ENCODE data around the gene PPP1R16B.

PPP1R16B gene

GRCh38 chr20:38889050-38889449, 83.6 kb downstream of the PPP1R16B start:
- DNase-seq (ENCODE audit: insufficient read length, low spot score) (no peak), FAIRE-seq (no peak)
- TF ChIP-seq POLR2A (IDR thresholded peaks at IDR 0.05; ENCODE audit: low read depth, low read length) (no peak), POU2F2 (IDR thresholded peaks at IDR 0.05; ENCODE audit: low read depth, low read length) (no peak), TAF1 (IDR thresholded peaks at IDR 0.05; ENCODE audit: low read depth, low read length) (no peak), PAX5 (IDR thresholded peaks at IDR 0.05; ENCODE audit: insufficient read depth, low read length, severe bottlenecking) (no peak), POLR2AphosphoS5 (IDR thresholded peaks at IDR 0.05; ENCODE audit: low read depth, low read length) (no peak), SPI1 (IDR thresholded peaks at IDR 0.05; ENCODE audit: low read depth, low read length) (no peak)

- DNase-seq (ENCODE audit: insufficient read length, low spot score), result no peak
- FAIRE-seq, result peak; percentile 54
- TF ChIP-seq POLR2A (IDR thresholded peaks at IDR 0.05; ENCODE audit: low read depth, low read length) (no peak), PAX5 (IDR thresholded peaks at IDR 0.05; ENCODE audit: insufficient read depth, low read length, severe bottlenecking) (no peak), POU2F2 (IDR thresholded peaks at IDR 0.05; ENCODE audit: low read depth, low read length) (no peak), POLR2AphosphoS5 (IDR thresholded peaks at IDR 0.05; ENCODE audit: low read depth, low read length) (no peak), TAF1 (IDR thresholded peaks at IDR 0.05; ENCODE audit: low read depth, low read length) (no peak), SPI1 (IDR thresholded peaks at IDR 0.05; ENCODE audit: low read depth, low read length) (no peak)
Observed at GRCh38 chr20:38889792-38890496, 84.4 kb downstream of the PPP1R16B start.

- TF ChIP-seq POLR2AphosphoS5 (IDR thresholded peaks at IDR 0.05; ENCODE audit: low read depth, low read length), result no peak
- TF ChIP-seq POU2F2 (IDR thresholded peaks at IDR 0.05; ENCODE audit: low read depth, low read length), result no peak
- TF ChIP-seq PAX5 (IDR thresholded peaks at IDR 0.05; ENCODE audit: insufficient read depth, low read length, severe bottlenecking), result no peak
- TF ChIP-seq TAF1 (IDR thresholded peaks at IDR 0.05; ENCODE audit: low read depth, low read length), result no peak
- no peak for TF ChIP-seq POLR2A (IDR thresholded peaks at IDR 0.05; ENCODE audit: low read depth, low read length)
- no peak for TF ChIP-seq SPI1 (IDR thresholded peaks at IDR 0.05; ENCODE audit: low read depth, low read length)
- FAIRE-seq, result no peak
- no peak for DNase-seq (ENCODE audit: insufficient read length, low spot score)
Observed at GRCh38 chr20:38890497-38890818, 85.0 kb downstream of the PPP1R16B start.

GRCh38 chr20:38892091-38892981, 86.8 kb downstream of the PPP1R16B start:
- peak; percentile 41 for DNase-seq (ENCODE audit: insufficient read length, low spot score)
- peak; percentile 98 for TF ChIP-seq SPI1 (IDR thresholded peaks at IDR 0.05; ENCODE audit: low read depth, low read length)
- TF ChIP-seq TAF1 (IDR thresholded peaks at IDR 0.05; ENCODE audit: low read depth, low read length), result 0 out of 2 replicates have a peak, but pooled peaks have one; percentile 17
- no peak for TF ChIP-seq POLR2AphosphoS5 (IDR thresholded peaks at IDR 0.05; ENCODE audit: low read depth, low read length)
- peak; percentile 52; the same call in 1 of the 2 replicates for TF ChIP-seq POU2F2 (IDR thresholded peaks at IDR 0.05; ENCODE audit: low read depth, low read length)
- peak; percentile 77 for FAIRE-seq

- TF ChIP-seq TAF1 (IDR thresholded peaks at IDR 0.05; ENCODE audit: low read depth, low read length) (no peak), SPI1 (IDR thresholded peaks at IDR 0.05; ENCODE audit: low read depth, low read length) (0 out of 2 replicates have a peak, but pooled peaks have one; percentile 57)
- FAIRE-seq (peak; percentile 77), DNase-seq (ENCODE audit: insufficient read length, low spot score) (no peak)
Observed at GRCh38 chr20:38893056-38893564, 87.6 kb downstream of the PPP1R16B start.

DNA sequence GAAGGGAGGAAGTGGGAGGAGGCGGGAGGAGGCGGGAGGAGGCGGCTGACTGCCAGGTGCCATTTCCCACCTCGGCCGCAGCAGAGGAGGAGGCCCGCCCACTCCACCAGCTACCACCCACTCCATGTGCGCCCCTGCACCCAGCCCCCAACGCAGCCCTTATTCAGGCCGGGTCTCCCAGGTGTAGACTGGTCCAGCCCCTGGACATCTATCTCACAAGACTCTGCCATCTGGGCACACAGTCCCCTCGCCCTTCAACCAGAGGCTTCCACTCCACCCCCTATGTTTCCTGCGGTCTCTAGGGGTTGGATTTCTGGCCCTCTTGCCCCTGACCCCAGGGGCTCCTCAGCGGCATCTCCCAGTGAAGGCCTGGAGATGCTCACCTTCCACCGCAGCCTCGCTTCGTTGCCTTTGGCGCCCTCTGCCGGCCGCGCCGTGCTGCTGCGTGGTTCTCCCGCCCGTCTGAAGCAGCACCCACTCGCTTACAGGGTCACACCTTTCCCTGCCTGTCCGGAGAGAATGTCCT, 88.1 kb downstream of the PPP1R16B start:
- DNase-seq (ENCODE audit: insufficient read length, low spot score) (peak; percentile 88), FAIRE-seq (peak; percentile 96)
- no peak for TF ChIP-seq POLR2A (IDR thresholded peaks at IDR 0.05; ENCODE audit: low read depth, low read length)
- no peak; the same call in 1 of the 2 replicates for TF ChIP-seq SPI1 (IDR thresholded peaks at IDR 0.05; ENCODE audit: low read depth, low read length)
- TF ChIP-seq POLR2AphosphoS5 (IDR thresholded peaks at IDR 0.05; ENCODE audit: low read depth, low read length), result no peak
- no peak for TF ChIP-seq TAF1 (IDR thresholded peaks at IDR 0.05; ENCODE audit: low read depth, low read length)
- TF ChIP-seq PAX5 (IDR thresholded peaks at IDR 0.05; ENCODE audit: insufficient read depth, low read length, severe bottlenecking), result peak; percentile 35
- 0 out of 2 replicates have a peak, but pooled peaks have one; percentile 68 for TF ChIP-seq POU2F2 (IDR thresholded peaks at IDR 0.05; ENCODE audit: low read depth, low read length)

- DNase-seq (ENCODE audit: insufficient read length, low spot score), result no peak
- TF ChIP-seq SPI1 (IDR thresholded peaks at IDR 0.05; ENCODE audit: low read depth, low read length) (no peak), PAX5 (IDR thresholded peaks at IDR 0.05; ENCODE audit: insufficient read depth, low read length, severe bottlenecking) (no peak), POLR2AphosphoS5 (IDR thresholded peaks at IDR 0.05; ENCODE audit: low read depth, low read length) (no peak), POLR2A (IDR thresholded peaks at IDR 0.05; ENCODE audit: low read depth, low read length) (no peak), TAF1 (IDR thresholded peaks at IDR 0.05; ENCODE audit: low read depth, low read length) (no peak), POU2F2 (IDR thresholded peaks at IDR 0.05; ENCODE audit: low read depth, low read length) (no peak)
- FAIRE-seq, result peak; percentile 38
Observed at GRCh38 chr20:38894091-38894847, 88.8 kb downstream of the PPP1R16B start.

DNA sequence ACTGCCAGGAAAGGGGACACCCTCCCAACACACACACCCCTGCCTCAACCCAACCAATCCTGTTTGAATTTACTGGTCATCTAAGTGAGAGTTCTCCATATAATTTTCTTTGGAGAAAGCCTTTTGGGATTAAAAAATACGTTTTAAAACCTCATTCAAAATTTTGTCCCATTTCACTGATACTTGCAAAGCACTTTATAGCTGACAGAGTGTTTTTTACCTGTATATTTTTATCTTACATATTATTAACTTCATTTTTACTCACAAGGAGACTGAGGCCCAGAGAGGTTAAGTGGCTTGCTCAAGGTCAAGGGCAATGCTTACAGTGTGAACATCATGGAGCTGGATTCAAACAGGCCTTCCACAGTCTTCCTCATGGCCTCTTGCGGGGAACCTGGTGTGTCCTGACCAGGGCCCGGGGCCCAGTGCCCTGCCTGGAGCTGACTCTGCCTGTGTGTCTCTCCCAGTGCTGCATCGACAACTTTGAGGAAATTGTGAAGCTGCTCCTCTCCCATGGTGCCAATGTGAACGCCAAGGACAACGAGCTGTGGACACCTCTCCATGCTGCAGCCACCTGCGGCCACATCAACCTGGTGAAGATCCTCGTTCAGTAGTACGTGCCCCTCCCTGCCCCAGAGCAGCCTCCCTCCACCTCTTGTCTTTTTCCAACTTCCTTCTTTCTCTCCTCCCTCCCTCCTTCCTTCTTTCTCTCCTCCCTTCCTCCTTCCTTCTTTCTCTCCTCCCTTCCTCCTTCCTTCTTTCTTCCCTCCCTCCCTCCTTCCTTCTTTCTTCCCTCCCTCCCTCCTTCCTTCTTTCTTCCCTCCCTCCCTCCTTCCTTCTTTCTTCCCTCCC, 89.8 kb downstream of the PPP1R16B start:
- FAIRE-seq (no peak), DNase-seq (ENCODE audit: insufficient read length, low spot score) (no peak)
- TF ChIP-seq POU2F2 (IDR thresholded peaks at IDR 0.05; ENCODE audit: low read depth, low read length) (no peak), PAX5 (IDR thresholded peaks at IDR 0.05; ENCODE audit: insufficient read depth, low read length, severe bottlenecking) (no peak), SPI1 (IDR thresholded peaks at IDR 0.05; ENCODE audit: low read depth, low read length) (no peak), POLR2A (IDR thresholded peaks at IDR 0.05; ENCODE audit: low read depth, low read length) (no peak), POLR2AphosphoS5 (IDR thresholded peaks at IDR 0.05; ENCODE audit: low read depth, low read length) (no peak), TAF1 (IDR thresholded peaks at IDR 0.05; ENCODE audit: low read depth, low read length) (no peak)

Data from GM12891 (cell line).